Glutamatergic neuron (in vitro differentiated cells): ENCODE results near the gene COL17A1. TPM values are rescaled to one million over a fixed set of nuclear protein-coding genes. Genes with fewer than 3 reads are reported as not detected.

Source experiments
- DNase-seq: peaks from one replicate; pipeline ENCODE4 v3.0.0; 2022
- H3K27ac Mint-ChIP-seq: one replicate; pipeline ENCODE4 v1.8.0; 2020; ENCODE audit warnings: mild to moderate bottlenecking, mixed read lengths, inconsistent platforms; ENCODE audit not compliant: unreplicated experiment
- H3K27me3 Mint-ChIP-seq: one replicate; pipeline ENCODE4 v1.8.0; 2020; ENCODE audit warnings: mild to moderate bottlenecking, moderate library complexity, mixed read lengths, inconsistent platforms; ENCODE audit not compliant: unreplicated experiment
- H3K36me3 Mint-ChIP-seq: one replicate; pipeline ENCODE4 v1.8.0; 2020; ENCODE audit warnings: mild to moderate bottlenecking, mixed read lengths, inconsistent platforms; ENCODE audit not compliant: unreplicated experiment
- H3K4me1 Mint-ChIP-seq: one replicate; pipeline ENCODE4 v1.8.0; 2020; ENCODE audit warnings: mild to moderate bottlenecking, low read depth, mixed read lengths, inconsistent platforms; ENCODE audit not compliant: unreplicated experiment
- H3K4me3 Mint-ChIP-seq: one replicate; pipeline ENCODE4 v1.8.0; 2020; ENCODE audit warnings: mild to moderate bottlenecking, mixed read lengths, inconsistent platforms; ENCODE audit not compliant: unreplicated experiment
- H3K9me3 Mint-ChIP-seq: one replicate; pipeline ENCODE4 v1.8.0; 2020; ENCODE audit warnings: mild to moderate bottlenecking, moderate library complexity, mixed read lengths, inconsistent platforms; ENCODE audit not compliant: unreplicated experiment
- CTCF ChIP-seq: fragments of 200-600 bp; sonication (generic); IDR thresholded peaks from one replicate; pipeline ENCODE4 v1.5.0; 2021; ENCODE audit not compliant: partially characterized antibody, unreplicated experiment
- total RNA-seq: library from RNA; stranded (reverse); fragmentation: NEBNext Ultra II Directional; extraction: Animal tissue kit (Norgen Biotek cat#: 25700); gene quantifications from one replicate; pipeline ENCODE4 v1.2.1, GENCODE V29; 2021; ENCODE audit not compliant: unreplicated experiment

COL17A1 gene
- total RNA-seq, 1 donor from 2014 or later: not detected

DNA sequence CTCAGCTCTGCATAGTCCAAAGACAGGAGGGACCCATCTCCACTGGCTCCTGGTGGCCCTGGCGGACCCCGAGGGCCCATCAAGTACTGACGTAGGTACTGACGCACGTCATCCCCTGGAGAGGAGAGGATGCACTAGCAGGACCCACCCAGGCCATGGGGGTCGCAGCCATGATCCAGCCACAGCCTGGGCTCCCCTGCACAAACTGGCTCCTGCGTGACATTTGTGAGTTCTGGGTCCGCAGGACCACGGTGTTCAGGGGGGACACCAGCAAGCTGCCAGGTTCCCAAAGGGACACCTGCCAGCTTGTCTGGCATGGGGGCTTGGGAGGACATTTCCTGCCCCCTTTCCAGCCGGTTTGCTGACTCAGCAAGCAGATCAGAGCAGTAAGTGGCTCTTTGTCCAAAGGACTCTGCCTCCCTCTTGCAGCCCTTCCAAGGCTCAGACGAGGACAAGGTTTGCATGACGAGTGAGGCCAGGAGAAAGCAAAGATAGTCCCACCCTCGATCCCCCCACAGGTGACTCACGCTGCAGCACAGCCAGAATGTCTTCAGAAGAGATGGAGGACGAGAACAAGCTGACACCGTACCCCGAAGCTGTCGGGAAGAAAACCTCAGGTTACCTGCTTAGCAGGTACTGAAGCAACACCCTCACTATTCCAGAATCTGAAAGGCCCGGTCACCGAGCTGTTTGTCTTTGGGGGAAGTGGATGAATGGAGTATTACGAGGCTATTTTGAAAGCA, 49.0 kb downstream of the COL17A1 start:
- peaks cover 19% of the 10 kb centered on the region for H3K9me3 Mint-ChIP-seq
- peaks cover 19% of the 10 kb centered on the region for H3K27me3 Mint-ChIP-seq
- H3K36me3 Mint-ChIP-seq: peaks cover 6% of the 10 kb centered on the region
- peaks cover 25% of the 10 kb centered on the region for H3K4me1 Mint-ChIP-seq
- H3K4me3 Mint-ChIP-seq: no peak overlapping the region
- no peak for TF ChIP-seq CTCF
- no peak for DNase-seq
- peak overlapping the region; percentile 17 for H3K27ac Mint-ChIP-seq

- TF ChIP-seq CTCF: no peak
- peak overlapping the region; percentile 4 for H3K27ac Mint-ChIP-seq
Observed at GRCh38 chr10:104036069-104036384, 49.7 kb downstream of the COL17A1 start.

DNA sequence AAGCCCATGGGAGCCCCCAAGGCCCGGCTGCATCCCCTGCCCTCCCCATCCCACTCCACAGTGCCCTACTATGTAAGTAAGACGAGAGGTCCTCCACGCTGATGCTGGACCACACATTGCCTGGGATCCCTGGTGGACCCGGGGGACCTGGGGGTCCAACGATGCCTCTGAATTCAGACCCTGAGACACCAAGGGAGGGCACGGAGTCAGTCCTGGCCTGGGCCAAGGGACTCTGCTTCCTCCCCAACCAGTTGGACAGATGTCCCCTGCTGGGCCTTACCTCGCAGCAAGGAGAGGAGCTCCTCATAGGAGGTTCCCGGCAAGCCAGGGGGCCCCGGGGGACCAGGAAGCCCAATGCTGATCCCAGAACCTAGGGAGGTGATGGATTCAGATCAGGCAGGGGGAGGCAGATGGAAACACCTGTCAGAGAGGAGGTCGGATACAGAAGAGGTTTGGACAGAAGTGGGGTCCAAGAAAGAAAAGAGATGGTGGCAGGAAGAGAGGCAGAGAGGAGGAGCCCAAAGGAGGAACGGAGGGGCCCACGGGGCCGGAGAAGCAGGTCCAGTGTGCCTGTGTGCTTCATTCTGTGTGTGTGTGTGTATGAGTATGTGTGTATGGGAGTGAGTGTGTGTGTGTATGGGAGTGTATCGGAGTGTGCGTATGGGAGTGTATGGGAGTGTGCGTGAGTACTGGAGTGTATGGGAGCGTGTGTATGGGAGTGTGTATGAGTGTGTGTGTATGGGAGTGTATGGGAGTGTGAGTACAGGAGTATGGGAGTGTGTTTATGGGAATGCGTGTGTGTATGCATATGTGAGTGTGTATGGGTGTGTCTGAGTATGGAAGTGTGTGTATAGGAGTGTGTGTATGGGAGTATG, 50.2 kb downstream of the COL17A1 start:
- Mint-ChIP-seq H3K36me3 (peaks cover 10% of the 10 kb centered on the region), H3K4me3 (peak overlapping the region; percentile 15), H3K27ac (peak overlapping the region; percentile 24), H3K9me3 (peaks cover 16% of the 10 kb centered on the region), H3K27me3 (peaks cover 19% of the 10 kb centered on the region), H3K4me1 (peaks cover 26% of the 10 kb centered on the region)
- no peak for TF ChIP-seq CTCF
- DNase-seq: no peak

More at GRCh38 chr10:104036069-104036384, 49.7 kb downstream of the COL17A1 start:
- peaks cover 19% of the 10 kb centered on the region for H3K9me3 Mint-ChIP-seq
- H3K36me3 Mint-ChIP-seq: peaks cover 10% of the 10 kb centered on the region
- H3K4me1 Mint-ChIP-seq: peaks cover 26% of the 10 kb centered on the region
- DNase-seq: no peak
- peaks cover 21% of the 10 kb centered on the region for H3K27me3 Mint-ChIP-seq
- H3K4me3 Mint-ChIP-seq: no peak overlapping the region

DNA sequence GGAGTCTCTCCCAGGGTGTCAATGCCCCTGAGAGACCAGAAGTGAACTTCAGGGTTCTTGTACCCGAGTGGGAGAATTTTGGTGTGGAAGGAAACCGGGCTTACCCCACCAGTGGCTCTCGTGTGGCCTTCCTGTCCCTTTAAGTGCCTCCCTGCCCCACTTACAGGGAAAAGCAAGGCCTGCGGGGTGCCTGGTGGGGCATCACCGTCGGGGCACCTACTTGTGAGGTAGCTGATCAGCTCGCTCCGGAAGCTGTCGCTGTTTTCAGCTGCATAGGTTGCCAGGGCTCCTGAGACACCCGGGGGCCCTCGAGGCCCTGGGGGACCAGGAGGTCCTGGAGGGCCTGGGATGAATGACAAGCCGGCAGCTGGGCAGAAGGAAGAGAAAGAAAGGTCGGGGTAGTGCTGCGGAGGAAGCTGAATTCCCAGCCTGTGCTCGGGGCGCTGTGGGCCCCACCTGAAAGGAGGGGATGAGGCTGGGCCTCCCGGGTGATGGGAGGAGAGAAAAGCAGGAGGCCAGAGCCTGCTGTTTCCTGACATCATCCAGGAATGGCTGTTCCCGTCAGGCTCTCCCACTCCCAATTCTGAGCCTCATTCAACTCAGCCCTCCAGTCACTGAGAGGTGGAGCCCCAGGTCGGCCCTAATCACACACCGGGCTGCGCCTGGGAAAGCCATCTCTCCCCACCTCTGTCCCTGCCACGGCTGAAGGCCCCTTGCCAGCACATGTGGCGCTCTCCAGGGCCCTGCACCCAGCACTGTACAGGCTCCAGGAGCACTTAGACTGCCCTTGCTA, 51.1 kb downstream of the COL17A1 start:
- peak overlapping the region; percentile 28 for H3K27ac Mint-ChIP-seq
- peaks cover 17% of the 10 kb centered on the region for H3K27me3 Mint-ChIP-seq
- TF ChIP-seq CTCF: no peak
- no peak for DNase-seq
- H3K4me1 Mint-ChIP-seq: peaks cover 26% of the 10 kb centered on the region
- peaks cover 10% of the 10 kb centered on the region for H3K36me3 Mint-ChIP-seq
- no peak overlapping the region for H3K4me3 Mint-ChIP-seq
- peaks cover 16% of the 10 kb centered on the region for H3K9me3 Mint-ChIP-seq
